ENCODE results near the gene SMIM35. TPM values are rescaled to one million over a fixed set of nuclear protein-coding genes. Genes with fewer than 3 reads are reported as not detected.

Gene SMIM35
- total RNA-seq, 1 experiment from 2014 or later = not detected

DNA sequence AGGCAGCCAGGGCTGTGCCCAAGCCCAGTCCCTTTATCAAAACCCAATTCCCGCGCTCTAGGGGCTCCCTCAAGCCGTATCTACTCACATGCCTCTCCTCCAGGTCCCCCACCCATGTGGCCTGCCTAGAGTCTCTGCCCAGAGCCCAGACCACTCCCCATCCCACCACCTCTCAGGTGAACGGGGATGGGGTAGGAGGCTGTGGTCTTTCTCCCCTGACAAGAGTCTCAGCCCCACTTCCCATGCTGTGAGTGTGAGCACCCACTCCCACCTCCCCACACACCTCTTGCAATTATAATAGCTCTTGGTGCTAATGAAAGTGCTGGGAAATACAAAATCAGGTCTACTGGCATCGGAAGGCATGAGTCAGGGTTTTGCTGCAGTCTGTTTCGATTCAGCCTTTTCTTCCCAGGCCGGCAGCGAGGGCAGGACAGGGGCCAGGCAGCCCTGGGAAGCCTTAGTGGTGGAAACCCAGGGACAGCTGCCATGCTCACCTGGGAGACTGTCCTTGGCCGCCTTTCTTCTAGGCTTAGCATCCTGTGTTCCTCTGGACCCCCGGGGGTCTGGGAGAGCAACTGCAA lies 26.6 kb downstream of the SMIM35 start:
- no peak for ATAC-seq
- no peaks in the 10 kb centered on the region for H3K36me3 Mint-ChIP-seq
- H3K27me3 Mint-ChIP-seq (ENCODE audit: low read depth) = no peaks in the 10 kb centered on the region; the same call in 1 of the 2 replicates
- H3K27ac Mint-ChIP-seq = no peak overlapping the region
- no peaks in the 10 kb centered on the region for H3K9me3 Mint-ChIP-seq
- H3K4me3 Mint-ChIP-seq = no peak overlapping the region
- TF ChIP-seq ZNF317 (CRISPR knock-in tag; IDR thresholded peaks at IDR 0.05; ENCODE audit: borderline replicate concordance, low read depth) (no peak), IRF2 (CRISPR knock-in tag; IDR thresholded peaks at IDR 0.05; ENCODE audit: borderline replicate concordance, low read depth) (no peak), ESRRA (CRISPR knock-in tag; IDR thresholded peaks at IDR 0.05; ENCODE audit: borderline replicate concordance) (no peak), RELA (CRISPR knock-in tag; IDR thresholded peaks at IDR 0.05; ENCODE audit: borderline replicate concordance) (no peak)
- TF ChIP-seq, protein P1, sequence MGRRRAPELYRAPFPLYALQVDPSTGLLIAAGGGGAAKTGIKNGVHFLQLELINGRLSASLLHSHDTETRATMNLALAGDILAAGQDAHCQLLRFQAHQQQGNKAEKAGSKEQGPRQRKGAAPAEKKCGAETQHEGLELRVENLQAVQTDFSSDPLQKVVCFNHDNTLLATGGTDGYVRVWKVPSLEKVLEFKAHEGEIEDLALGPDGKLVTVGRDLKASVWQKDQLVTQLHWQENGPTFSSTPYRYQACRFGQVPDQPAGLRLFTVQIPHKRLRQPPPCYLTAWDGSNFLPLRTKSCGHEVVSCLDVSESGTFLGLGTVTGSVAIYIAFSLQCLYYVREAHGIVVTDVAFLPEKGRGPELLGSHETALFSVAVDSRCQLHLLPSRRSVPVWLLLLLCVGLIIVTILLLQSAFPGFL (CRISPR knock-in tag; IDR thresholded peaks at IDR 0.05; ENCODE audit: borderline replicate concordance) = no peak
- no peak for DNase-seq (ENCODE audit: low spot score)
- ChIA-PET CTCF (no interaction called here), POLR2A (no interaction called here)
- H3K4me1 Mint-ChIP-seq = peaks cover 4% of the 10 kb centered on the region

DNA sequence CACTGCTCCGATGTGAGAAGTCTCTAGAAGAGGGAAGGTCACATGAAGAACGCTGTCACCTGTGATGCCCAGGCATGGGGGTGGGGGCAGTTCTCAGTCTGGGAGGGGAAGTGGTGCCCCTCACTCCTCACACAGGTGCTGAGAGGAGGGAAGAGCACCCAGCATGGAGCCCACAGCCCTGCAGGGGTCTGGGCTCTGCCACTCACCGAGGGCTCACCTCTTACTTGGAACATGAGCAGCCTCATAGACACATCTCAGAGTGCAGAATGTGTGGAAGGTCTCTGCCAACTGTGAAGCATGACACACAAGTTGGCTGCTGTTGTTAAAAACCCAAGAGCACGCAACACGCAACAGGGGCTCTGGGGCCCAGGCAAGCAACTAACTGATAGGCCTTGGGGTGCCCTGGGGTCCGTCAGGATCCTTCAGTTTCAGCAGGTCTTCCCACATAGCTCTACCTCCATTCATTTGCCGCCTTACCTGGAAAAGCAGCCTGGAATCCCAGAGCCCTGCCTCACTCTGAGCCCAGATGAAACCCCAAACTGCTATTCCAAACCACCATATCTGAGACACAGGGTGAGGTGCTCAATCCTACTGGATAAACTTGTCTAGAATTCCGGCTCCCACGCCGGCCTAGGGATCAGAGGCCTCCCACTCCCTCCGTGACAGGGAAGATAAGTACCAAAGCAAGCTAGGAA lies 27.4 kb downstream of the SMIM35 start:
- H3K4me3 Mint-ChIP-seq = no peak overlapping the region
- peaks cover 4% of the 10 kb centered on the region for H3K4me1 Mint-ChIP-seq
- ChIA-PET POLR2A (no interaction called here), CTCF (interaction anchor here (2.4 kb wide), 1 partner anchor 240 kb away, joined by 7 read pairs; no protein-coding TSS in a partner anchor)
- no peak overlapping the region for H3K27ac Mint-ChIP-seq
- H3K9me3 Mint-ChIP-seq = no peaks in the 10 kb centered on the region
- H3K27me3 Mint-ChIP-seq (ENCODE audit: low read depth) = no peaks in the 10 kb centered on the region; the same call in 1 of the 2 replicates
- H3K36me3 Mint-ChIP-seq = no peaks in the 10 kb centered on the region
- no peak for DNase-seq (ENCODE audit: low spot score)
- TF ChIP-seq, protein P2, sequence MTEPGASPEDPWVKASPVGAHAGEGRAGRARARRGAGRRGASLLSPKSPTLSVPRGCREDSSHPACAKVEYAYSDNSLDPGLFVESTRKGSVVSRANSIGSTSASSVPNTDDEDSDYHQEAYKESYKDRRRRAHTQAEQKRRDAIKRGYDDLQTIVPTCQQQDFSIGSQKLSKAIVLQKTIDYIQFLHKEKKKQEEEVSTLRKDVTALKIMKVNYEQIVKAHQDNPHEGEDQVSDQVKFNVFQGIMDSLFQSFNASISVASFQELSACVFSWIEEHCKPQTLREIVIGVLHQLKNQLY (CRISPR knock-in tag; IDR thresholded peaks at IDR 0.05) = no peak
- TF ChIP-seq SMAD3 (CRISPR knock-in tag; IDR thresholded peaks at IDR 0.05; ENCODE audit: borderline replicate concordance) = no peak
- no peak for ATAC-seq

DNA sequence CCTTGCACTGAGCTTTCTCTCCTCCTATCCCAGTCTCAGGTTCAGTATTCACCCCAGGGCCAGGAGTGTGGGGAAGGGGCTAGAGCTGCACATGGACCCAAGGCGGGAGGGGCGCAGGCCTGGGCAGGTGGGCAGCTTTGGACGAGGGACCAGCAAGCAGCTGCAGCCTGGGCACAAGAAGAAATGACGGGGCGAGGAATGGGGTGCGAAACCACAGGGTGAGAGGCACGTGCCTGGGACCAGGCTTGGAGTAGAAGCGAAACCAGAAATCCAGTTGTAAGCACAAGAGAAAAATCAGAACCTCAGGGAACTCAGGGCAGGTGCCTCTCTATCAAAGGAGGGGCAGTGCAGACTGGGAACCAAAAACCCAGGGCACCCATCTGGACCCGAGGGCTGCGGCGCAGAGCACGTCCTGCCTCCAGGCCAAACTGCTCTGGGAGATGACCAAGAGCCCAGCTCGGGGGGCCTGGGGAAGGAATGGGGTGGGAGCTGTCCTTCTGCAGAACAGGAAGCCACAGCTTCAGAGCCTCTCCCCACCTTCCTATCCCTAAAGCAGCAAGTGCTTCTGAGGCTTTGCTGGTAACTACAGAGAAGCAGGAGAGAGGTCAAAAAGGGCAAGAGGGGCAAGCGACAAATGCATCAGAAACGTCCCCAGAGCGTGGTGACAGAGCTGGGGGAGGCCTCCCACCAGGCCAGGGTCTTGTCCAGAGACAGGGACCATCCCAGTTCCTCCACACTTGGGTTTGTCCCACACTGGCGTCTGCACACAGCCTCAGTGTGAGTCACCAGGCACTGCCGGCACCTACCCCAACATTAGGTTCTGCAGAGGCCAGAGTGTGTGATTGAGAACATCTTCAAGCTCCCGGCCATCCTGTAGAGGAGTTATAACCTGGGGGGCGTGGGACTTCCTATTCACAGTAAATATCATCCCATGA lies 28.2 kb downstream of the SMIM35 start:
- H3K27ac Mint-ChIP-seq = no peak overlapping the region
- POLR2A ChIA-PET = no interaction called here
- no peaks in the 10 kb centered on the region; the same call in 1 of the 2 replicates for H3K27me3 Mint-ChIP-seq (ENCODE audit: low read depth)
- CTCF ChIA-PET = interaction anchor here (2.4 kb wide), 1 partner anchor 240 kb away, joined by 7 read pairs; no protein-coding TSS in a partner anchor
- DNase-seq (ENCODE audit: low spot score) (no peak), ATAC-seq (no peak)
- no peaks in the 10 kb centered on the region for H3K9me3 Mint-ChIP-seq
- H3K36me3 Mint-ChIP-seq = no peaks in the 10 kb centered on the region
- no peak overlapping the region for H3K4me3 Mint-ChIP-seq
- peaks cover 4% of the 10 kb centered on the region for H3K4me1 Mint-ChIP-seq
- TF ChIP-seq, protein P3, sequence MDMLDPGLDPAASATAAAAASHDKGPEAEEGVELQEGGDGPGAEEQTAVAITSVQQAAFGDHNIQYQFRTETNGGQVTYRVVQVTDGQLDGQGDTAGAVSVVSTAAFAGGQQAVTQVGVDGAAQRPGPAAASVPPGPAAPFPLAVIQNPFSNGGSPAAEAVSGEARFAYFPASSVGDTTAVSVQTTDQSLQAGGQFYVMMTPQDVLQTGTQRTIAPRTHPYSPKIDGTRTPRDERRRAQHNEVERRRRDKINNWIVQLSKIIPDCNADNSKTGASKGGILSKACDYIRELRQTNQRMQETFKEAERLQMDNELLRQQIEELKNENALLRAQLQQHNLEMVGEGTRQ (CRISPR knock-in tag; IDR thresholded peaks at IDR 0.05) = no peak
- TF ChIP-seq NFATC4 (CRISPR knock-in tag; IDR thresholded peaks at IDR 0.05) (no peak), NR2C2 (CRISPR knock-in tag; IDR thresholded peaks at IDR 0.05) (no peak), NR3C1 (CRISPR knock-in tag; conservative IDR thresholded peaks at IDR 0.05; ENCODE audit: low read depth) (no peak), TEAD1 (CRISPR knock-in tag; IDR thresholded peaks at IDR 0.05) (no peak)
- TF ChIP-seq, protein P4, sequence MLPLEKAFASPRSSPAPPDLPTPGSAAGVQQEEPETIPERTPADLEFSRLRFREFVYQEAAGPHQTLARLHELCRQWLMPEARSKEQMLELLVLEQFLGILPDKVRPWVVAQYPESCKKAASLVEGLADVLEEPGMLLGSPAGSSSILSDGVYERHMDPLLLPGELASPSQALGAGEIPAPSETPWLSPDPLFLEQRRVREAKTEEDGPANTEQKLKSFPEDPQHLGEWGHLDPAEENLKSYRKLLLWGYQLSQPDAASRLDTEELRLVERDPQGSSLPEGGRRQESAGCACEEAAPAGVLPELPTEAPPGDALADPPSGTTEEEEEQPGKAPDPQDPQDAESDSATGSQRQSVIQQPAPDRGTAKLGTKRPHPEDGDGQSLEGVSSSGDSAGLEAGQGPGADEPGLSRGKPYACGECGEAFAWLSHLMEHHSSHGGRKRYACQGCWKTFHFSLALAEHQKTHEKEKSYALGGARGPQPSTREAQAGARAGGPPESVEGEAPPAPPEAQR (CRISPR knock-in tag; IDR thresholded peaks at IDR 0.05) = no peak
- TF ChIP-seq, protein P1 (CRISPR knock-in tag; IDR thresholded peaks at IDR 0.05; ENCODE audit: borderline replicate concordance) = no peak
- TF ChIP-seq, protein P5, sequence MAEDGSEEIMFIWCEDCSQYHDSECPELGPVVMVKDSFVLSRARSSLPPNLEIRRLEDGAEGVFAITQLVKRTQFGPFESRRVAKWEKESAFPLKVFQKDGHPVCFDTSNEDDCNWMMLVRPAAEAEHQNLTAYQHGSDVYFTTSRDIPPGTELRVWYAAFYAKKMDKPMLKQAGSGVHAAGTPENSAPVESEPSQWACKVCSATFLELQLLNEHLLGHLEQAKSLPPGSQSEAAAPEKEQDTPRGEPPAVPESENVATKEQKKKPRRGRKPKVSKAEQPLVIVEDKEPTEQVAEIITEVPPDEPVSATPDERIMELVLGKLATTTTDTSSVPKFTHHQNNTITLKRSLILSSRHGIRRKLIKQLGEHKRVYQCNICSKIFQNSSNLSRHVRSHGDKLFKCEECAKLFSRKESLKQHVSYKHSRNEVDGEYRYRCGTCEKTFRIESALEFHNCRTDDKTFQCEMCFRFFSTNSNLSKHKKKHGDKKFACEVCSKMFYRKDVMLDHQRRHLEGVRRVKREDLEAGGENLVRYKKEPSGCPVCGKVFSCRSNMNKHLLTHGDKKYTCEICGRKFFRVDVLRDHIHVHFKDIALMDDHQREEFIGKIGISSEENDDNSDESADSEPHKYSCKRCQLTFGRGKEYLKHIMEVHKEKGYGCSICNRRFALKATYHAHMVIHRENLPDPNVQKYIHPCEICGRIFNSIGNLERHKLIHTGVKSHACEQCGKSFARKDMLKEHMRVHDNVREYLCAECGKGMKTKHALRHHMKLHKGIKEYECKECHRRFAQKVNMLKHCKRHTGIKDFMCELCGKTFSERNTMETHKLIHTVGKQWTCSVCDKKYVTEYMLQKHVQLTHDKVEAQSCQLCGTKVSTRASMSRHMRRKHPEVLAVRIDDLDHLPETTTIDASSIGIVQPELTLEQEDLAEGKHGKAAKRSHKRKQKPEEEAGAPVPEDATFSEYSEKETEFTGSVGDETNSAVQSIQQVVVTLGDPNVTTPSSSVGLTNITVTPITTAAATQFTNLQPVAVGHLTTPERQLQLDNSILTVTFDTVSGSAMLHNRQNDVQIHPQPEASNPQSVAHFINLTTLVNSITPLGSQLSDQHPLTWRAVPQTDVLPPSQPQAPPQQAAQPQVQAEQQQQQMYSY (CRISPR knock-in tag; IDR thresholded peaks at IDR 0.05) = no peak
- TF ChIP-seq, protein P6, sequence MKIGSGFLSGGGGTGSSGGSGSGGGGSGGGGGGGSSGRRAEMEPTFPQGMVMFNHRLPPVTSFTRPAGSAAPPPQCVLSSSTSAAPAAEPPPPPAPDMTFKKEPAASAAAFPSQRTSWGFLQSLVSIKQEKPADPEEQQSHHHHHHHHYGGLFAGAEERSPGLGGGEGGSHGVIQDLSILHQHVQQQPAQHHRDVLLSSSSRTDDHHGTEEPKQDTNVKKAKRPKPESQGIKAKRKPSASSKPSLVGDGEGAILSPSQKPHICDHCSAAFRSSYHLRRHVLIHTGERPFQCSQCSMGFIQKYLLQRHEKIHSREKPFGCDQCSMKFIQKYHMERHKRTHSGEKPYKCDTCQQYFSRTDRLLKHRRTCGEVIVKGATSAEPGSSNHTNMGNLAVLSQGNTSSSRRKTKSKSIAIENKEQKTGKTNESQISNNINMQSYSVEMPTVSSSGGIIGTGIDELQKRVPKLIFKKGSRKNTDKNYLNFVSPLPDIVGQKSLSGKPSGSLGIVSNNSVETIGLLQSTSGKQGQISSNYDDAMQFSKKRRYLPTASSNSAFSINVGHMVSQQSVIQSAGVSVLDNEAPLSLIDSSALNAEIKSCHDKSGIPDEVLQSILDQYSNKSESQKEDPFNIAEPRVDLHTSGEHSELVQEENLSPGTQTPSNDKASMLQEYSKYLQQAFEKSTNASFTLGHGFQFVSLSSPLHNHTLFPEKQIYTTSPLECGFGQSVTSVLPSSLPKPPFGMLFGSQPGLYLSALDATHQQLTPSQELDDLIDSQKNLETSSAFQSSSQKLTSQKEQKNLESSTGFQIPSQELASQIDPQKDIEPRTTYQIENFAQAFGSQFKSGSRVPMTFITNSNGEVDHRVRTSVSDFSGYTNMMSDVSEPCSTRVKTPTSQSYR (CRISPR knock-in tag; IDR thresholded peaks at IDR 0.05) = no peak
